ENCODE measurements around the gene CCNI2. TPM values are rescaled to one million over a fixed set of nuclear protein-coding genes. Genes with fewer than 3 reads are reported as not detected.

The CCNI2 gene, protein sequence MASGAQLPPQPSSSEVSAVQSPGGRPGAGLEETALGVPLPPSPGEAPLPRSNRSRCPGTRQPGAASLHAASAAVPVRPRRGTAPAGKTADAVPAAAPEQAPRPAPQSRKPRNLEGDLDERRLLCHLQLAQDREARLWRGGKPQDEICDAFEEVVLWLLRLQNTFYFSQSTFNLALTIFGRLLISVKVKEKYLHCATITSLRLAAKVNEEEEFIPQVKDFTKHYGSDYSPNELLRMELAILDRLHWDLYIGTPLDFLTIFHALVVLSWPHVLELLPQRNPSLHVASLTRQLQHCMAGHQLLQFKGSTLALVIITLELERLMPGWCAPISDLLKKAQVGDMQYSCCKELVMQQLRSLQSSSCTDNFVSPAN
- total RNA-seq (2021), result 1.1 to 1.7 TPM (median 1.6 TPM) in 3 replicates
- percentile 38 among the genes with signal in this experiment for Bru-seq, nascent RNA
- long read RNA-seq, experiment 1, partial matches to known transcripts, result 1 of 5 reads
- long read RNA-seq, experiment 1, other reads (novel, unspliced or antisense), result 2 of 5 reads
- long read RNA-seq, experiment 2, partial matches to known transcripts, result 0 of 1 reads
- long read RNA-seq, experiment 2, other reads (novel, unspliced or antisense), result 1 of 1 reads
- long read RNA-seq, experiment 3, partial matches to known transcripts, result 0 of 1 reads
- long read RNA-seq, experiment 3, other reads (novel, unspliced or antisense), result 1 of 1 reads

DNA sequence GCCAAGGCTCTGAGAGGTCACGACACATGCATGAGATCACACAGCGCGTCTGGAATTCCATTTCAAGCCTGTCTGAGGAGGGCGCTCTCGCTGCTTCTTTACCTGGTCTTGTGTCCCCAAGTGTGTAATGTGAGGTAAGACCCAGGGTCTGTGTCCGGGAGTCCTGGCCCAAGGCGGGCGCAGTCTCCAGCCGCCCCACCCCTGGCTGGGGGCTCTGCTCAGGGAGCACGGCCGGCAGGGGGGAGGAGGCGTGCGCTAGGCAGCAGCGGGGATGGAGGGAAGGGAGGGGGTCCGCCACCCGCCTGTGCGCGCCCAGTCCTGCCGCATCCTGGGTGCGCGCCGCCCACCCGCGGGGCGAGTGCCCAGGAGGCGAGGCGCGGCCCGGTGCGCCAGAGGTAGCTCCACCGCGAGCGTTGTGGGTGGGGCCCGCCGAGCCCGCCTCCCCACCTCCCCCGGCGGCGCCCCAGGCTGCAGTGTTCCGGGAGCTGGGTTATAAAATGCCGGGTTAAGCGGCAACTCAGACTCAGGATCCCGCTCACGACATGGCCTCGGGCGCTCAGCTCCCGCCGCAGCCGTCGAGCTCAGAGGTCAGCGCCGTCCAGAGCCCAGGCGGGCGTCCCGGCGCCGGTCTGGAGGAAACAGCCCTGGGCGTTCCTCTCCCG is at the start of gene CCNI2:
CCNI2 (plus strand) TSS at position 473 of the 662 bp plus-strand sequence; CDS start at position 543, 70 bp downstream.
- CTCF ChIA-PET, result interaction anchor here (0.6 to 2.5 kb wide), 25 partner anchors 10 to 361 kb away, joined by 3 to 50 read pairs (median 4); partner anchors contain the start of genes GDF9, KIF3A, SEPTIN8 and SOWAHA
- H3K9me3 Mint-ChIP-seq, result no peaks in the 10 kb centered on the region; the same call in 1 of the 2 replicates
- POLR2A ChIA-PET, result interaction anchor here (1.1 to 1.4 kb wide), 3 partner anchors 9 to 119 kb away, joined by 5 to 8 read pairs (median 6); partner anchors contain the start of genes GDF9, KIF3A and UQCRQ
- no peak for TF ChIP-seq ELF4 (CRISPR knock-in tag; IDR thresholded peaks at IDR 0.05; ENCODE audit: low read depth)
- no peak for TF ChIP-seq CBFB (CRISPR knock-in tag; IDR thresholded peaks at IDR 0.05; ENCODE audit: low read depth)
- no peak for TF ChIP-seq RORB (CRISPR knock-in tag; IDR thresholded peaks at IDR 0.05)
- no peak for TF ChIP-seq GABPB1 (CRISPR knock-in tag; IDR thresholded peaks at IDR 0.05)
- no peak for TF ChIP-seq ZNF416 (CRISPR knock-in tag; IDR thresholded peaks at IDR 0.05)
- TF ChIP-seq, protein P1, sequence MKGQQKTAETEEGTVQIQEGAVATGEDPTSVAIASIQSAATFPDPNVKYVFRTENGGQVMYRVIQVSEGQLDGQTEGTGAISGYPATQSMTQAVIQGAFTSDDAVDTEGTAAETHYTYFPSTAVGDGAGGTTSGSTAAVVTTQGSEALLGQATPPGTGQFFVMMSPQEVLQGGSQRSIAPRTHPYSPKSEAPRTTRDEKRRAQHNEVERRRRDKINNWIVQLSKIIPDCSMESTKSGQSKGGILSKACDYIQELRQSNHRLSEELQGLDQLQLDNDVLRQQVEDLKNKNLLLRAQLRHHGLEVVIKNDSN (CRISPR knock-in tag; IDR thresholded peaks at IDR 0.05), result no peak
- TF ChIP-seq, protein P2, sequence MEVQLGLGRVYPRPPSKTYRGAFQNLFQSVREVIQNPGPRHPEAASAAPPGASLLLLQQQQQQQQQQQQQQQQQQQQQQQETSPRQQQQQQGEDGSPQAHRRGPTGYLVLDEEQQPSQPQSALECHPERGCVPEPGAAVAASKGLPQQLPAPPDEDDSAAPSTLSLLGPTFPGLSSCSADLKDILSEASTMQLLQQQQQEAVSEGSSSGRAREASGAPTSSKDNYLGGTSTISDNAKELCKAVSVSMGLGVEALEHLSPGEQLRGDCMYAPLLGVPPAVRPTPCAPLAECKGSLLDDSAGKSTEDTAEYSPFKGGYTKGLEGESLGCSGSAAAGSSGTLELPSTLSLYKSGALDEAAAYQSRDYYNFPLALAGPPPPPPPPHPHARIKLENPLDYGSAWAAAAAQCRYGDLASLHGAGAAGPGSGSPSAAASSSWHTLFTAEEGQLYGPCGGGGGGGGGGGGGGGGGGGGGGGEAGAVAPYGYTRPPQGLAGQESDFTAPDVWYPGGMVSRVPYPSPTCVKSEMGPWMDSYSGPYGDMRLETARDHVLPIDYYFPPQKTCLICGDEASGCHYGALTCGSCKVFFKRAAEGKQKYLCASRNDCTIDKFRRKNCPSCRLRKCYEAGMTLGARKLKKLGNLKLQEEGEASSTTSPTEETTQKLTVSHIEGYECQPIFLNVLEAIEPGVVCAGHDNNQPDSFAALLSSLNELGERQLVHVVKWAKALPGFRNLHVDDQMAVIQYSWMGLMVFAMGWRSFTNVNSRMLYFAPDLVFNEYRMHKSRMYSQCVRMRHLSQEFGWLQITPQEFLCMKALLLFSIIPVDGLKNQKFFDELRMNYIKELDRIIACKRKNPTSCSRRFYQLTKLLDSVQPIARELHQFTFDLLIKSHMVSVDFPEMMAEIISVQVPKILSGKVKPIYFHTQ (CRISPR knock-in tag; IDR thresholded peaks at IDR 0.05), result no peak
- TF ChIP-seq, protein P3, sequence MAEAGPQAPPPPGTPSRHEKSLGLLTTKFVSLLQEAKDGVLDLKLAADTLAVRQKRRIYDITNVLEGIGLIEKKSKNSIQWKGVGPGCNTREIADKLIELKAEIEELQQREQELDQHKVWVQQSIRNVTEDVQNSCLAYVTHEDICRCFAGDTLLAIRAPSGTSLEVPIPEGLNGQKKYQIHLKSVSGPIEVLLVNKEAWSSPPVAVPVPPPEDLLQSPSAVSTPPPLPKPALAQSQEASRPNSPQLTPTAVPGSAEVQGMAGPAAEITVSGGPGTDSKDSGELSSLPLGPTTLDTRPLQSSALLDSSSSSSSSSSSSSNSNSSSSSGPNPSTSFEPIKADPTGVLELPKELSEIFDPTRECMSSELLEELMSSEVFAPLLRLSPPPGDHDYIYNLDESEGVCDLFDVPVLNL (CRISPR knock-in tag; IDR thresholded peaks at IDR 0.05; ENCODE audit: borderline replicate concordance, low read depth), result no peak
- TF ChIP-seq, protein P4, sequence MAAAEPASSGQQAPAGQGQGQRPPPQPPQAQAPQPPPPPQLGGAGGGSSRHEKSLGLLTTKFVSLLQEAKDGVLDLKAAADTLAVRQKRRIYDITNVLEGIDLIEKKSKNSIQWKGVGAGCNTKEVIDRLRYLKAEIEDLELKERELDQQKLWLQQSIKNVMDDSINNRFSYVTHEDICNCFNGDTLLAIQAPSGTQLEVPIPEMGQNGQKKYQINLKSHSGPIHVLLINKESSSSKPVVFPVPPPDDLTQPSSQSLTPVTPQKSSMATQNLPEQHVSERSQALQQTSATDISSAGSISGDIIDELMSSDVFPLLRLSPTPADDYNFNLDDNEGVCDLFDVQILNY (CRISPR knock-in tag; IDR thresholded peaks at IDR 0.05), result no peak
- TF ChIP-seq ZNF423 (CRISPR knock-in tag; IDR thresholded peaks at IDR 0.05), result peak; percentile 87
- TF ChIP-seq HMGA2 (CRISPR knock-in tag; IDR thresholded peaks at IDR 0.05), result no peak
- TF ChIP-seq, protein P5, sequence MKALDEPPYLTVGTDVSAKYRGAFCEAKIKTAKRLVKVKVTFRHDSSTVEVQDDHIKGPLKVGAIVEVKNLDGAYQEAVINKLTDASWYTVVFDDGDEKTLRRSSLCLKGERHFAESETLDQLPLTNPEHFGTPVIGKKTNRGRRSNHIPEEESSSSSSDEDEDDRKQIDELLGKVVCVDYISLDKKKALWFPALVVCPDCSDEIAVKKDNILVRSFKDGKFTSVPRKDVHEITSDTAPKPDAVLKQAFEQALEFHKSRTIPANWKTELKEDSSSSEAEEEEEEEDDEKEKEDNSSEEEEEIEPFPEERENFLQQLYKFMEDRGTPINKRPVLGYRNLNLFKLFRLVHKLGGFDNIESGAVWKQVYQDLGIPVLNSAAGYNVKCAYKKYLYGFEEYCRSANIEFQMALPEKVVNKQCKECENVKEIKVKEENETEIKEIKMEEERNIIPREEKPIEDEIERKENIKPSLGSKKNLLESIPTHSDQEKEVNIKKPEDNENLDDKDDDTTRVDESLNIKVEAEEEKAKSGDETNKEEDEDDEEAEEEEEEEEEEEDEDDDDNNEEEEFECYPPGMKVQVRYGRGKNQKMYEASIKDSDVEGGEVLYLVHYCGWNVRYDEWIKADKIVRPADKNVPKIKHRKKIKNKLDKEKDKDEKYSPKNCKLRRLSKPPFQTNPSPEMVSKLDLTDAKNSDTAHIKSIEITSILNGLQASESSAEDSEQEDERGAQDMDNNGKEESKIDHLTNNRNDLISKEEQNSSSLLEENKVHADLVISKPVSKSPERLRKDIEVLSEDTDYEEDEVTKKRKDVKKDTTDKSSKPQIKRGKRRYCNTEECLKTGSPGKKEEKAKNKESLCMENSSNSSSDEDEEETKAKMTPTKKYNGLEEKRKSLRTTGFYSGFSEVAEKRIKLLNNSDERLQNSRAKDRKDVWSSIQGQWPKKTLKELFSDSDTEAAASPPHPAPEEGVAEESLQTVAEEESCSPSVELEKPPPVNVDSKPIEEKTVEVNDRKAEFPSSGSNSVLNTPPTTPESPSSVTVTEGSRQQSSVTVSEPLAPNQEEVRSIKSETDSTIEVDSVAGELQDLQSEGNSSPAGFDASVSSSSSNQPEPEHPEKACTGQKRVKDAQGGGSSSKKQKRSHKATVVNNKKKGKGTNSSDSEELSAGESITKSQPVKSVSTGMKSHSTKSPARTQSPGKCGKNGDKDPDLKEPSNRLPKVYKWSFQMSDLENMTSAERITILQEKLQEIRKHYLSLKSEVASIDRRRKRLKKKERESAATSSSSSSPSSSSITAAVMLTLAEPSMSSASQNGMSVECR (CRISPR knock-in tag; IDR thresholded peaks at IDR 0.05; ENCODE audit: borderline replicate concordance), result no peak
- no peak for TF ChIP-seq SMAD3 (CRISPR knock-in tag; IDR thresholded peaks at IDR 0.05; ENCODE audit: borderline replicate concordance)
- TF ChIP-seq, protein P6, sequence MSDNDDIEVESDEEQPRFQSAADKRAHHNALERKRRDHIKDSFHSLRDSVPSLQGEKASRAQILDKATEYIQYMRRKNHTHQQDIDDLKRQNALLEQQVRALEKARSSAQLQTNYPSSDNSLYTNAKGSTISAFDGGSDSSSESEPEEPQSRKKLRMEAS (CRISPR knock-in tag; IDR thresholded peaks at IDR 0.05), result no peak
- TF ChIP-seq, protein P7, sequence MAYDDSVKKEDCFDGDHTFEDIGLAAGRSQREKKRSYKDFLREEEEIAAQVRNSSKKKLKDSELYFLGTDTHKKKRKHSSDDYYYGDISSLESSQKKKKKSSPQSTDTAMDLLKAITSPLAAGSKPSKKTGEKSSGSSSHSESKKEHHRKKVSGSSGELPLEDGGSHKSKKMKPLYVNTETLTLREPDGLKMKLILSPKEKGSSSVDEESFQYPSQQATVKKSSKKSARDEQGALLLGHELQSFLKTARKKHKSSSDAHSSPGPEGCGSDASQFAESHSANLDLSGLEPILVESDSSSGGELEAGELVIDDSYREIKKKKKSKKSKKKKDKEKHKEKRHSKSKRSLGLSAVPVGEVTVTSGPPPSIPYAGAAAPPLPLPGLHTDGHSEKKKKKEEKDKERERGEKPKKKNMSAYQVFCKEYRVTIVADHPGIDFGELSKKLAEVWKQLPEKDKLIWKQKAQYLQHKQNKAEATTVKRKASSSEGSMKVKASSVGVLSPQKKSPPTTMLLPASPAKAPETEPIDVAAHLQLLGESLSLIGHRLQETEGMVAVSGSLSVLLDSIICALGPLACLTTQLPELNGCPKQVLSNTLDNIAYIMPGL (CRISPR knock-in tag; IDR thresholded peaks at IDR 0.05), result peak; percentile 58
- no peak for TF ChIP-seq JAZF1 (CRISPR knock-in tag; IDR thresholded peaks at IDR 0.05)
- no peak for TF ChIP-seq NFE2L1 (CRISPR knock-in tag; IDR thresholded peaks at IDR 0.05)
- no peak for TF ChIP-seq KAT7 (CRISPR knock-in tag; IDR thresholded peaks at IDR 0.05; ENCODE audit: borderline replicate concordance)
- TF ChIP-seq, protein P8, sequence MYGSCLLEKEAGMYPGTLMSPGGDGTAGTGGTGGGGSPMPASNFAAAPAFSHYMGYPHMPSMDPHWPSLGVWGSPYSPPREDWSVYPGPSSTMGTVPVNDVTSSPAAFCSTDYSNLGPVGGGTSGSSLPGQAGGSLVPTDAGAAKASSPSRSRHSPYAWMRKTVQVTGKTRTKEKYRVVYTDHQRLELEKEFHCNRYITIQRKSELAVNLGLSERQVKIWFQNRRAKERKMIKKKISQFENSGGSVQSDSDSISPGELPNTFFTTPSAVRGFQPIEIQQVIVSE (CRISPR knock-in tag; IDR thresholded peaks at IDR 0.05; ENCODE audit: borderline replicate concordance), result no peak
- TF ChIP-seq MXD4 (CRISPR knock-in tag; IDR thresholded peaks at IDR 0.05; ENCODE audit: borderline replicate concordance), result no peak

More for the DNA sequence above, at the start of gene CCNI2:
- Mint-ChIP-seq H3K4me3 (peak within 1 kb of the TSS; percentile 59), H3K27ac (no peak within 1 kb of the TSS), H3K36me3 (no peaks in the 10 kb centered on the region), H3K27me3 (ENCODE audit: low read depth) (peaks cover 66% of the 10 kb centered on the region), H3K4me1 (peaks cover 4% of the 10 kb centered on the region; the same call in 1 of the 2 replicates)
- peak; percentile 81 for ATAC-seq
- DNase-seq (ENCODE audit: low spot score), result peak; percentile 73

Measured in WTC11 (cell line).